BJ (cell line): ENCODE measurements around the gene ADRA2B. TPM values are rescaled to one million over a fixed set of nuclear protein-coding genes. Genes with fewer than 3 reads are reported as not detected.

Experiments
- CTCF ChIA-PET: fragments of 350-600 bp; formaldehyde crosslinking; extraction: SDS; loops from one replicate; lab custom pipeline; 2021; ENCODE audit warnings: antibody characterized with exemption, inconsistent platforms; lab: Yijun Ruan, JAX
- POLR2A ChIA-PET: fragments of 300-600 bp; sonication (Branson Sonifier 250); formaldehyde crosslinking; extraction: SDS; loops from one replicate; lab custom pipeline; 2021; ENCODE audit warnings: antibody characterized with exemption; lab: Charles Lee
- DNase-seq: peaks from one replicate; pipeline ENCODE4 v3.0.0-alpha.2; 2011; ENCODE audit warnings: low read depth
- H3K27me3 ChIP-seq: 2 replicates; pipeline ENCODE4 v1.6.0; 2011; ENCODE audit warnings: low read length; ENCODE audit not compliant: control insufficient read depth, insufficient read depth
- H3K36me3 ChIP-seq: 2 replicates; pipeline ENCODE4 v1.5.1; 2011; ENCODE audit warnings: low read length; ENCODE audit not compliant: control insufficient read depth, insufficient read depth
- H3K4me3 ChIP-seq: 2 replicates; pipeline ENCODE4 v1.5.1; 2011; ENCODE audit warnings: low read depth, mild to moderate bottlenecking, control low read depth, low read length
- CTCF ChIP-seq: IDR thresholded peaks from 2 replicates; pipeline ENCODE4 v1.5.1; 2011; ENCODE audit warnings: low read depth, mild to moderate bottlenecking, control low read depth, inconsistent platforms, low read length, moderate library complexity; ENCODE audit not compliant: insufficient read depth
- polyA plus RNA-seq: library from polyadenylated mRNA; depleted of rRNA; stranded (reverse); fragments of >200 nt; gene quantifications from 2 replicates; pipeline ENCODE4 v1.2.3, GENCODE V29; 2011

Gene ADRA2B
- polyA plus RNA-seq, 1 experiment, result not detected

- no peak for DNase-seq
- POLR2A ChIA-PET, result no interaction called here
- no peaks in the 10 kb centered on the region for H3K36me3 ChIP-seq
- H3K27me3 ChIP-seq, result 0 out of 2 replicates have a peak, but pooled peaks cover 2% of the 10 kb centered on the region
- no peak overlapping the region for H3K4me3 ChIP-seq
- TF ChIP-seq CTCF, result no peak
- CTCF ChIA-PET, result interaction anchor here (3.5 kb wide), 1 partner anchor 19 kb away, joined by 12 read pairs; no protein-coding TSS in a partner anchor
These were observed 39.8 kb upstream of the ADRA2B start for GRCh38 chr2:96156011-96156820.

GRCh38 chr2:96154506-96155380, 38.4 kb upstream of the ADRA2B start:
- DNase-seq, result no peak
- 0 out of 2 replicates have a peak, but pooled peaks cover 2% of the 10 kb centered on the region for H3K27me3 ChIP-seq
- POLR2A ChIA-PET, result no interaction called here
- CTCF ChIA-PET, result interaction anchor here (3.5 kb wide), 1 partner anchor 20 kb away, joined by 12 read pairs; no protein-coding TSS in a partner anchor
- H3K4me3 ChIP-seq, result no peak overlapping the region
- no peak for TF ChIP-seq CTCF
- H3K36me3 ChIP-seq, result no peaks in the 10 kb centered on the region

- TF ChIP-seq CTCF, result no peak
- ChIA-PET CTCF (interaction anchor here (1.7 to 5.0 kb wide), 4 partner anchors 11 to 21 kb away, joined by 4 to 24 read pairs (median 8); partner anchors contain the start of gene ASTL), POLR2A (no interaction called here)
- no peak for DNase-seq
- no peaks in the 10 kb centered on the region for H3K27me3 ChIP-seq
- no peak overlapping the region for H3K4me3 ChIP-seq
- H3K36me3 ChIP-seq, result no peaks in the 10 kb centered on the region
These were observed 37.6 kb upstream of the ADRA2B start for GRCh38 chr2:96153991-96154431.

GRCh38 chr2:96153291-96153713, 36.9 kb upstream of the ADRA2B start:
- DNase-seq, result no peak
- no peak overlapping the region for H3K4me3 ChIP-seq
- no peaks in the 10 kb centered on the region for H3K36me3 ChIP-seq
- POLR2A ChIA-PET, result no interaction called here
- TF ChIP-seq CTCF, result no peak
- no peaks in the 10 kb centered on the region for H3K27me3 ChIP-seq
- CTCF ChIA-PET, result interaction anchor here (1.7 to 5.0 kb wide), 3 partner anchors 10 to 21 kb away, joined by 4 to 24 read pairs (median 5); partner anchors contain the start of gene ASTL
